Spinal cord (tissue), 10 donors: Measurements from ENCODE around the gene HNF1A. TPM values are rescaled to one million over a fixed set of nuclear protein-coding genes. Genes with fewer than 3 reads are reported as not detected.

Experiments used
- DNase-seq, 6 donors: peaks; one replicate each; pipeline versions ENCODE4 v3.0.0 to v3.0.0-alpha.2; 2013 to 2015; ENCODE audit warnings: low spot score in 6 of 6, low read depth in 4 of 6
- H3K27ac ChIP-seq: one replicate; pipeline ENCODE4 v1.5.1; 2013; ENCODE audit warnings: low read depth, low read length, control low read depth
- H3K27me3 ChIP-seq: one replicate; pipeline ENCODE4 v1.6.1; 2013; ENCODE audit warnings: low read length; ENCODE audit not compliant: control insufficient read depth, insufficient read depth
- H3K36me3 ChIP-seq: one replicate; pipeline ENCODE4 v1.6.1; 2013; ENCODE audit warnings: low read length; ENCODE audit not compliant: control insufficient read depth, insufficient read depth
- H3K4me1 ChIP-seq: one replicate; pipeline ENCODE4 v1.6.1; 2013; ENCODE audit warnings: low read length; ENCODE audit not compliant: control insufficient read depth, insufficient read depth
- H3K4me3 ChIP-seq: one replicate; pipeline ENCODE4 v1.5.1; 2013; ENCODE audit warnings: low read depth, low read length, control low read depth
- H3K9me3 ChIP-seq: one replicate; pipeline ENCODE4 v1.6.1; 2013; ENCODE audit warnings: low read length; ENCODE audit not compliant: control insufficient read depth, insufficient read depth
- WGBS: methylation state at CpG from one replicate; pipeline ENCODE4 v1.1.5; 2013; ENCODE audit warnings: missing lambda C conversion rate; ENCODE audit not compliant: insufficient coverage; 5-methylcytosine and 5-hydroxymethylcytosine counted together
- polyA plus RNA-seq, 2 donors: library from polyadenylated mRNA; unstranded; fragments of 120-200 nt; gene quantifications; one replicate each; pipeline ENCODE4 v1.2.1, GENCODE V29; 2013; ENCODE audit not compliant: insufficient read length in 2 of 2
- total RNA-seq, 2 donors: library from RNA; depleted of rRNA in 1 of 2; stranded (reverse); fragments of 120-200 nt in 1 of 2; fragments of >200 nt in 1 of 2; gene quantifications; one replicate each; pipeline versions ENCODE4 v1.2.3 to v1.2.4, GENCODE V29; 2013 to 2014
- donor health status: healthy.

Gene HNF1A
- total and polyA plus RNA-seq, 4 donors, result 0.36 TPM; not detected in 3

DNA sequence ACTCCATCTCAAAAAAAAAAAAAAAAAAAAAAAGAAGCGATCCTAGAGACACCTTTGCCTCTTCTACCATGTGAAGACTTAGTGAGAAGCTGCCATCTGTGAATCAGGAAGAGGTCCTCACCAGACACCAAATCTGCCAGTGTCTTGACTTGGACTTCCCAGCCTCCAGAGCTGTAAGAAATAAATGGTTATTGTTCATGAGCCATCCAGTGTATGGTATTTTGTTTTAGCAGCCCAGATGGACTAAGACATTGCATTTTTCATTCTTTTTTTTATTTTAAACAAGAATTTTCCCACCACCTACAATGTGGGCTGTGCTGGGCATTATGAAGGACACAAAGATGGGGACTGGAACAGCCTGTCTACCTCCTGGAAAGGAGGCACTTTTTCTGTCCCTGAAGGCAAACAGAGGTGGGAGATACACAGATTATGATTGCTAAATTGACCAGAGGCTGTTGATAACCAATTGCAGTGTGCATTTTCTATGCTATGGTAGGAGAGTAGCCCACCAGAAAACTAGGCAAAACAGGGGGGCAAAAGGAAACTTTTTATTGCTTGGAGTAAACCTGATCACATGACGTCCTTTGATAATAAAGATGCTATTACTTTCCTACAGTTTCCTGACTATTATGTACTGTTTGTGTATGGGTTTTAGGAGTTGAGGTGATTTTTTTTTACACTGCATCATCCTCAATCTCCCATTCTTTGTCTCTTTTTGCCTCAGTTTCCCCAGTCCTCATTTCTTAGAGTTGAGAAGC lies 40.7 kb downstream of the HNF1A start:
- peaks cover 3% of the 10 kb centered on the region for H3K4me1 ChIP-seq
- WGBS, result no CpG with 5 or more reads among the region's 2 CpGs
- no peak overlapping the region for H3K4me3 ChIP-seq
- peaks cover 2% of the 10 kb centered on the region for H3K27me3 ChIP-seq
- no peak for DNase-seq
- no peak overlapping the region for H3K27ac ChIP-seq
- H3K36me3 ChIP-seq, result no peaks in the 10 kb centered on the region
- no peaks in the 10 kb centered on the region for H3K9me3 ChIP-seq

DNA sequence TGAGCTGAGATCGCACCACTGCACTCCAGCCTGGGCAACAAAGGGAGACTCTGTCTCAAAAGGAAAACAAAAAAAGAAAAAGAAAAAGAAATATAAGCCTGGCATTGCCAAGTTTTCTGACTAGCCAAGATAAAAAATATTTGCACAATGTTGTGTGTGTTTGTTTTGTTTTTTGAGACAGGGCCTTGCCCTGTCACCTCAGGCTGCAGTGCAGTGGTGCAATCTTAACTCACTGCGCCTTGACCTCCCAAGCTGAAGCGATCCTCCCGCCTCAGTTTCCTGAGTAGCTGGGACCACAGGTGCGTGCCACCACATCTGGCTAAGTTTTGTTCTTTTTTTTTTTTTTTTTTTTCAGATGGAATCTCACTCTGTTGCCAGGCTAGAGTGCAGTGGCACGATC lies 43.4 kb downstream of the HNF1A start:
- 88% methylated on average over 1 of the region's 6 CpGs for WGBS
- peaks cover 2% of the 10 kb centered on the region for H3K27me3 ChIP-seq

DNA sequence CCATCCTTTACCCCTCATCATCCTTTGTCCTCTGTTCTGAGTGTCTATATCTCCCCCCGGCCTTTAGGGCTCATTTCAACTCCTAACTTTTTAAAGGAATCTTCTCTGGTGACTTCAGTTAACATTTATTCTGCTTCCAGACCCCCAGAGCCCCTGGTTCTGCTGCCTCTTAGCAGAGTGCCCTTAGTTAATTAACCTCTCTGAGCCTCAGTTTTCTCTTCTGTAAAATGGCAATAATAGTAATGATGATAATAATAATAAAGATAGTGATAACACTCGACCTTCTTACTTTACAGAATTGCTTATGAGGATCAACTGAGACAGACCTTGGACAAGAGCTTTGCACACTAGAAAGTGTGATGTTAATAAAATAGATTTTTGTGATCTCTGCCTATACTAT lies 44.4 kb downstream of the HNF1A start:
- WGBS, result 71% methylated on average over 1 of the region's 2 CpGs
- Histone ChIP-seq H3K4me3 (no peak overlapping the region), H3K4me1 (no peaks in the 10 kb centered on the region), H3K27ac (no peak overlapping the region), H3K27me3 (peaks cover 2% of the 10 kb centered on the region), H3K36me3 (no peaks in the 10 kb centered on the region), H3K9me3 (no peaks in the 10 kb centered on the region)
- no peak for DNase-seq

More for the DNA sequence above, 43.4 kb downstream of the HNF1A start:
- H3K27ac ChIP-seq, result no peak overlapping the region
- DNase-seq, result no peak
- H3K4me3 ChIP-seq, result no peak overlapping the region
- no peaks in the 10 kb centered on the region for H3K4me1 ChIP-seq
- H3K9me3 ChIP-seq, result no peaks in the 10 kb centered on the region
- no peaks in the 10 kb centered on the region for H3K36me3 ChIP-seq

DNA sequence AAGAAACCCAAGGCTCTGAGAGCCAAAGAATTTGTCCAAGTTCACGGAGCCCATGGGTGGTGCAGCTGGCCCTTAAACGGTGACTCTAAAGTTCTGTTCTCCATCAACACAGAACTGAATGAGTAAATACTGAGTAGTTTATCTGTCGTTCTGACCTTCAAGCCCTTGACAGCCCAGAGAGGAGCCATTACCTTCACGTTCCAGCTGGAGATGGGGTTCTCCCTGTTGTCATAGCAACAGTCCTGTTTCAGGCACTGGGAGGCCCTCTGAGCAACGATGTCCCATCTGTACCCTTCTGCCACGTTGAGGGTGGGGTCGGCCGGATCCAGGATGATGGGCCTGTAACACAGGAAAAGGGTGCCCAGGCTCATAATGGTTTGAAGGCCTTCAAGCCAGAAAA lies 45.5 kb downstream of the HNF1A start:
- no peak for DNase-seq
- Histone ChIP-seq H3K36me3 (no peaks in the 10 kb centered on the region), H3K27ac (no peak overlapping the region), H3K27me3 (peaks cover 2% of the 10 kb centered on the region), H3K9me3 (no peaks in the 10 kb centered on the region), H3K4me3 (no peak overlapping the region), H3K4me1 (no peaks in the 10 kb centered on the region)
- WGBS, result 58% methylated on average over 5 of the region's 8 CpGs

DNA sequence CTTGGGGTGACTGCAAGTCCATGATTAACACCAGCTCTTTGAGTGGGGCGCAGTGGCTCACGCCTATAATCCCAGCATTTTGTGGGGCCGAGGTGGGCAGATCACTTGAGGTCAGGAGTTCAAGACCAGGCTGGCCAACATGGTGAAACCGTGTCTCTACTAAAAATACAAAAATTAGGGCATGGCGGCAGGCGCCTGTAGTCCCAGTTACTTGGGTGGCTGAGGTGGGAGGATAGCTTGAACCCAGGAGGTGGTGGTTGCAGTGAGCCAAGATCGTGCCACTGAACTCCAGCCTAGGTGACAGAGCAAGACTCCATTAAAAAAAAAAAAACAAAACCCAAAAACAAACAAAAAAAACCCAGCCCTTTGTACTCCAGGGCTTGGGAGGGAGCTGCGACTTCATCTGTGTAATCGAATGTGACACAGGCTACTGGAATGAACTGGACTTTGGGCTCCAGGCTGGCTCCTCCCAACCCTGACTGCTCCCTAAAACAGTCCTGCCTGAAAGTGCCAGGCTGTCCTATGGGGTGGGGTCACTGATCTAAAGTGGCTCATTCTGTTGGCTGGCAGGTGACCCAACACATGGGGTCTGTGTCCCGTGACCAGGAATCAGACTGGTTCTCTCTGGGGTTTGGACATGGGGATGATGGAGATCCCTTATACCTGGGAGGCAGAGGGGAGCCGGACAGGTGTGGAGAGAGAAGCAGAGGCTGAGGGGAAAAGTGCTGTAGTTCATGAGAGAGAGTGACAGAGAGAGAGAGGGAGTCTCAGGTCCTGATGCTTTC lies 47.3 kb downstream of the HNF1A start:
- DNase-seq, result no peak
- peaks cover 2% of the 10 kb centered on the region for H3K27me3 ChIP-seq
- no peaks in the 10 kb centered on the region for H3K36me3 ChIP-seq
- H3K4me3 ChIP-seq, result no peak overlapping the region
- no peaks in the 10 kb centered on the region for H3K4me1 ChIP-seq
- H3K27ac ChIP-seq, result no peak overlapping the region
- H3K9me3 ChIP-seq, result no peaks in the 10 kb centered on the region
- 86% methylated on average over 7 of the region's 11 CpGs for WGBS

DNA sequence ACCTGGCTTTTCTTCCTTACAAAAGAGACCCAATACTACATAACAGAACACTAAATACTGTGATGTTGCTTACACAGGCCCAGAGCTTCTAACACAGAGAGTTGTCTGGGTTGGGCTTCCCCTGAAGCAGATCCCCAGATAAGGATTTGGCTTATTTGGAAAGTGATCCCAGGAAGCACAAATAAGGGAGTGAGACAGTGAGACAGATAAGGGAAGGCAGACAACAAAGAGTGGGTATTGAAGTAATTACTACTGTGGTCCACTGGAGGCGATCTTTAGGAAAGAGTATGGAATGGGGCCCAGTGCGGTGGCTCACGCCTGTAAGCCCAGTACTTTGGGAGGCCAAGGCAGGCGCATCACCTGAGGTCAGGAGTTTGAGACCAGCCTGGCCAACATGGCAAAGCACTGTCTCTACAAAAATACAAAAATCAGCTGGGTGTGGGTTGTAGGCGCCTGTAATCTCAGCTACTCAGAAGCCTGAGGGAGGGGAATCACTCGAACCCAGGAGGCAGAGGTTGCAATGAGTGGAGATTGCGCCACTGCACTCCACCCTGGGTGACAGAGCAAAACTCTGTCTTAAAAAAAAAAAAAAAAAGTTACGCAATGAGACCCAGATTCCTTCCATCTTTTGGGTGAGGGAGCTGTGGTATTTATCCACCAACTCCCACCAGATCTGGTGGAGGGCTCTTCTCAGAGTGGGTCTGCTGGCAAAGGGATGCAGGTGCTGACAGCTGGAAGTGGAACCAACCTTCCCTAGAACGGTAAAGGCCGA lies 48.1 kb downstream of the HNF1A start:
- no peaks in the 10 kb centered on the region for H3K27me3 ChIP-seq
- DNase-seq, result no peak
- H3K27ac ChIP-seq, result no peak overlapping the region
- H3K9me3 ChIP-seq, result no peaks in the 10 kb centered on the region
- WGBS, result 100% methylated on average over 2 of the region's 10 CpGs
- H3K4me3 ChIP-seq, result no peak overlapping the region
- no peaks in the 10 kb centered on the region for H3K4me1 ChIP-seq
- no peaks in the 10 kb centered on the region for H3K36me3 ChIP-seq

DNA sequence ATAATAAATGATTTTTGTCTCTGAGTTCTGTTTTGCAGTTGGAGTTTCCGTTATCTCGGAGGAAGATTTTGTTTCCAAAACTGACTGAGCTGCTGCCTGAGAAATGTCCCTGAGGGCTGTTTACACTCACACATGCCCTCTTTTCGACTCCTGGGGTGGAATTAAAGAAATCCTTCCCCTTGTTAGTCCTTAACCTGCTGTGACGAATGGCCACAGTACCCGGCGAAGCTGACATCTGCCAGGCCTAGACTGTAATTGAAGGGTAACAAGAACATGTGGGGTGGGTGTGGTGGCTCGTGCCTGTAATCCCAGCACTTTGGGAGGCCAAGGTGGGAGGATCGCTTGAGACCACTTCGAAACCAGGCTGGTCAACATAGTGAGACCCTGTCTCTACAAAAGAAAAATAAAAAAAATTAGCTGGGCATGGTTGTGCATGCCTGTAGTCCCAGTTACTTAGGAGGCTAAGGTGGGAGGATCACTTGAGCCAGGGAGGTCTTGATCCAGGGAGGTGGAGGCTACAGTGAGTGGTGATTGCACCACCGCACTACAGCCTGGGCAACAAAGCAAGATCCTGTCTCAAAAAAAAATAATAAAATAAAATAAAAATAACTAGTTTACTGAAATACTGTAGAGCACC lies 52.4 kb downstream of the HNF1A start:
- Histone ChIP-seq H3K27ac (no peak overlapping the region), H3K9me3 (no peaks in the 10 kb centered on the region), H3K4me1 (no peaks in the 10 kb centered on the region), H3K4me3 (no peak overlapping the region), H3K36me3 (no peaks in the 10 kb centered on the region), H3K27me3 (no peaks in the 10 kb centered on the region)
- no peak for DNase-seq
- WGBS, result 43% methylated on average over 3 of the region's 10 CpGs

DNA sequence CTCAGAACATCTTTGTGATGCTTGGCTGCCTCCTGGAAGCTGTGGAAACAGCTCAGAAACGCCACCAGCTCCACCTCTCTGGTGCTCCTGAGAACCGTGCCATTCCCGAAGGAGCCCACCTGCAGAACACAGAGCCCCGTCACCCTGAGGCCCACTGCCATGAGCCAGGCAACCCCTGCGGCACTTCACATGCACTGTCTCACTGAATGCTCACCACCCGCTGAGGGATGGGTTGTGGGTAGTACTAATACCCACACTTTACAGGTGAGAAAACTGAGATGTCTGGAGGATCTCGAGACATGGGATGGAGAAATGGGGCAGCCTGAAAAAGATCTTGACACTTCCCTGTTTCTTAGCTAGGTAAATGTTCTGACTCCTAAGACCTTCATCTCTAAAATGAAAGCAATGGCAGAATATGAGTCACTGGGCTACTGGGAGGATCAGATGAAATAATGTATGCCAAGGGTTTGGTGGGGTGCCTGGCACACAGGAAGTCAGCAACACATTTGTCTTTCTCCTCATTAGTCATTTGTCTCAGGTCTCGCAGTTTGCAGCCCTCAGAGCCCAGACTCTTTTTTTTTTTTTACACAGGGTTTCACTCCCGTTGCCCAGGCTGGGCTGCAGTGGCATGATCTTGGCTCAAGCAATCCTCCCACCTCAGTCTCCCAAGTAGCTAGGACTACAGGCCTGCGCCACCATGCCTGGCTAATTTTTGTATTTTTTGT lies 55.4 kb downstream of the HNF1A start:
- Histone ChIP-seq H3K27me3 (peaks cover 3% of the 10 kb centered on the region), H3K27ac (no peak overlapping the region), H3K9me3 (no peaks in the 10 kb centered on the region), H3K36me3 (no peaks in the 10 kb centered on the region), H3K4me1 (peaks cover 3% of the 10 kb centered on the region), H3K4me3 (no peak overlapping the region)
- 73% methylated on average over 3 of the region's 10 CpGs for WGBS
- DNase-seq, result no peak
